Ovary (tissue), 10 donors: Measurements from ENCODE around the gene C5orf15. TPM values are rescaled to one million over a fixed set of nuclear protein-coding genes. Genes with fewer than 3 reads are reported as not detected.

Experiments
- DNase-seq, 5 donors: peaks; one replicate each; pipeline ENCODE4 v3.0.0-alpha.2; 2019 to 2020
- H3K27ac ChIP-seq, 2 donors: fragments of 200-600 bp; one replicate each; pipeline versions ENCODE4 v1.5.1 to v1.8.0; 2019 to 2022
- H3K27me3 ChIP-seq: fragments of 200-600 bp; one replicate; pipeline ENCODE4 v1.8.0; 2022
- H3K36me3 ChIP-seq: fragments of 200-600 bp; sonication (generic); one replicate; pipeline ENCODE4 v1.5.1; 2019
- H3K4me1 ChIP-seq: one replicate; pipeline ENCODE4 v1.8.1; 2013; ENCODE audit warnings: mild to moderate bottlenecking, moderate library complexity; ENCODE audit not compliant: insufficient read depth
- H3K4me3 ChIP-seq: fragments of 200-600 bp; sonication (generic); one replicate; pipeline ENCODE4 v1.5.1; 2017
- H3K9me3 ChIP-seq, 2 donors: fragments of 200-600 bp in 1 of 2; sonication (generic) in 1 of 2; one replicate each; pipeline versions ENCODE4 v1.5.1 to v1.8.1; 2013 to 2019; ENCODE audit warnings: mild to moderate bottlenecking in 1 of 2, moderate library complexity in 1 of 2
- CTCF ChIP-seq, 3 donors: fragments of 450-650 bp in 2 of 3; fragments of 200-600 bp in 1 of 3; IDR thresholded peaks; one replicate each; pipeline versions ENCODE4 v1.5.1 to v1.8.0; 2016 to 2022; ENCODE audit warnings: antibody characterized with exemption in 3 of 3, mild to moderate bottlenecking in 1 of 3
- EP300 ChIP-seq: sonication (generic); formaldehyde crosslinking; IDR thresholded peaks from one replicate; pipeline ENCODE4 v1.6.1; 2017; ENCODE audit warnings: antibody characterized with exemption
- POLR2A ChIP-seq: fragments of 450-650 bp; IDR thresholded peaks from one replicate; pipeline ENCODE4 v1.6.1; 2017; ENCODE audit warnings: antibody characterized with exemption, mild to moderate bottlenecking, moderate library complexity
- WGBS, 3 donors: extraction: QIAGEN DNeasy Blood & Tissue Kit in 1 of 3; methylation state at CpG; one replicate each; pipeline versions ENCODE4 v1.1.5 to v1.1.7; 2013 to 2017; 5-methylcytosine and 5-hydroxymethylcytosine counted together
- intact Hi-C, 4 donors: fragments of 100-400 bp; cut with DNase I; formaldehyde crosslinking; loops; one replicate each; pipeline versions ENCODE4 v1.11.0 to v1.15.1; 2022 to 2023
- long read RNA-seq, 3 donors: library from polyadenylated mRNA in 2 of 3; unstranded in 2 of 3; transcript quantifications; one replicate each; pipeline ENCODE4 v2.0.0 and lab custom pipeline, GENCODE V29; 2021 to 2026
- polyA plus RNA-seq, 2 donors: library from polyadenylated mRNA; stranded (reverse); fragments of 200-250 nt in 1 of 2; fragments of 350-450 nt in 1 of 2; fragmentation: Illumina TruSeq in 1 of 2; extraction: RNeasy Lipid Tissue Mini Kit (QIAGEN cat#74804) in 1 of 2; gene quantifications; one replicate each; pipeline ENCODE4 v1.2.3, GENCODE V29; 2013 to 2014
- total RNA-seq, 7 donors: library from RNA; depleted of rRNA in 2 of 7; stranded (reverse); fragments of >200 nt in 2 of 7; fragmentation: NEBNext Ultra II Directional in 3 of 7; extraction: Animal tissue kit (Norgen Biotek cat#: 25700) in 3 of 7; gene quantifications; one replicate each; pipeline versions ENCODE4 v1.1.0 to v1.2.4, GENCODE V29; 2016 to 2023
- donor health status: DM: no; HTN: no; CAD: no; lungs with moderate emphysema.
- donor health status: DM: no; HTN: no; CAD: no.
- donor health status: Bipolar disorder and iron deficiency.
- donor health status: DM: yes; HTN: yes; CAD: no.
- donor health status: DM: no; HTN: no; CAD: no.
- donor health status: DM: yes; HTN: yes; CAD: no.

The C5orf15 gene
- total RNA-seq = 10 to 100 TPM; 26.9 to 62.2 (median 33.4) TPM
- 100 to 1,000 TPM in 1 of 2 donors, 10 to 100 TPM in 1; 46.0 to 102 TPM for polyA plus RNA-seq
- long read RNA-seq, donor 1, transcript C5orf15-201 (3 exons, 2,358 nt) = major isoform, 115 of 136 reads
- long read RNA-seq, donor 1, partial matches to known transcripts = 5 of 136 reads
- long read RNA-seq, donor 1, other reads (novel, unspliced or antisense) = 16 of 136 reads
- long read RNA-seq, donor 2, transcript C5orf15-201 (3 exons, 2,358 nt) = major isoform, 32 of 39 reads
- long read RNA-seq, donor 2, partial matches to known transcripts = 7 of 39 reads
- long read RNA-seq, donor 2, other reads (novel, unspliced or antisense) = 0 of 39 reads
- long read RNA-seq, donor 3, transcript C5orf15-201 (3 exons, 2,358 nt) = major isoform, 102 of 110 reads
- long read RNA-seq, donor 3, partial matches to known transcripts = 3 of 110 reads
- long read RNA-seq, donor 3, other reads (novel, unspliced or antisense) = 5 of 110 reads

GRCh38 chr5:133968204-133968980 lies at the start of gene C5orf15:
Gene C5orf15, minus strand, starts transcription at chr5:133968625. Its CDS starts 41 bp downstream, at chr5:133968584.
- Histone ChIP-seq H3K4me3 (peak within 1 kb of the TSS; percentile 74), H3K4me1 (peaks cover 2% of the 10 kb centered on the region), H3K36me3 (no peaks in the 10 kb centered on the region), H3K27me3 (no peaks in the 10 kb centered on the region), H3K9me3 (no peaks in the 10 kb centered on the region), H3K27ac (peak within 1 kb of the TSS; percentile 80 to 92)
- TF ChIP-seq EP300 (no peak), CTCF (IDR thresholded peaks at IDR 0.05) (peak in 2 of 3 donors; percentile 14 to 20), POLR2A (peak; percentile 71)
- intact Hi-C loops = loop anchor here in 1 of 4 donors (2.0 kb wide), 1 partner anchor 36 kb away; the partner anchor contains the start of gene VDAC1
- DNase-seq = peak; percentile 92 to 96 (median 94)
- 0% methylated on average over 47 to 48 of the region's 48 CpGs for WGBS, 3 donors

- Histone ChIP-seq H3K9me3 (no peaks in the 10 kb centered on the region), H3K36me3 (no peaks in the 10 kb centered on the region), H3K27ac (no peak overlapping the region), H3K4me1 (peaks cover 6% of the 10 kb centered on the region), H3K4me3 (no peak overlapping the region), H3K27me3 (no peaks in the 10 kb centered on the region)
- WGBS, 3 donors = 24 to 29% (median 24%) methylated on average over 2 of the region's 2 CpGs
- TF ChIP-seq CTCF (IDR thresholded peaks at IDR 0.05) (no peak), EP300 (no peak), POLR2A (no peak)
- intact Hi-C loops = no loop called here
- no peak for DNase-seq
Observed at GRCh38 chr5:134008266-134008749, 39.9 kb upstream of the C5orf15 start.

GRCh38 chr5:134007581-134008265 lies 39.3 kb upstream of the C5orf15 start:
- 57 to 61% (median 58%) methylated on average over 14 of the region's 14 CpGs for WGBS, 3 donors
- Histone ChIP-seq H3K4me3 (no peak overlapping the region), H3K36me3 (no peaks in the 10 kb centered on the region), H3K27me3 (no peaks in the 10 kb centered on the region), H3K4me1 (peaks cover 10% of the 10 kb centered on the region), H3K27ac (no peak overlapping the region), H3K9me3 (no peaks in the 10 kb centered on the region)
- TF ChIP-seq CTCF (IDR thresholded peaks at IDR 0.05) (no peak), POLR2A (no peak), EP300 (no peak)
- intact Hi-C loops = no loop called here
- peak in 1 of 5 donors; percentile 21 for DNase-seq

- TF ChIP-seq EP300 (no peak), POLR2A (no peak), CTCF (IDR thresholded peaks at IDR 0.05) (no peak)
- 84 to 88% (median 86%) methylated on average over 13 of the region's 13 CpGs for WGBS, 3 donors
- no peaks in the 10 kb centered on the region for H3K27me3 ChIP-seq
- peak in 2 of 5 donors; percentile 41 to 43 for DNase-seq
- no peak overlapping the region for H3K4me3 ChIP-seq
- intact Hi-C loops = no loop called here
- H3K9me3 ChIP-seq = no peaks in the 10 kb centered on the region
- no peaks in the 10 kb centered on the region for H3K36me3 ChIP-seq
- peak overlapping the region; percentile 99 to 100 for H3K27ac ChIP-seq
- H3K4me1 ChIP-seq = peaks cover 13% of the 10 kb centered on the region
Observed at GRCh38 chr5:134006115-134006514, 37.7 kb upstream of the C5orf15 start.
